Measurements from ENCODE around the gene FOXN3. TPM values are rescaled to one million over a fixed set of nuclear protein-coding genes. Genes with fewer than 3 reads are reported as not detected.
"Not testable (repeated sequence)": the region's sequence is repeated elsewhere in the genome, so short reads cannot be mapped to it uniquely, and the experiment has no call there.

Gene FOXN3
- polyA plus RNA-seq, 1 donor (not counting 4 experiments of a cell fraction or from before 2014, with no cell fraction given) = 10.2 TPM

DNA sequence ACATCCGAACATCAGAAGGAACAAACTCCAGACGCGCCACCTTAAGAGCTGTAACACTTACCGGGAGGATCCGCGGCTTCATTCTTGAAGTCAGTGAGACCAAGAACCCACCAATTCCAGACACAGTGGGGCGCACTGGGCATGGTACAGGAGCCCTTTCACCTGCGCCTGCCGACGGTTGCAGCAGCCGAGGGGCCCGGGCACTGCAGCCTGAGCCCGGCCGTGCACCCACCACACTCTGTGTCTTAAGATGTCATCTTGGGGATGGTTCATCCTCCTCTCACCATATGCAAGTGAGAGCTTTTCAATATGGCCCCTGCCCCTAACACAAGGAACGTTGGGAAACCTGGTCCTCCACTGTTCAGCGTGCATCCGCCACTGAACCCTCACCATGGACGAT lies 304.3 kb downstream of the FOXN3 start:
- no peaks in the 10 kb centered on the region for H3K79me2 ChIP-seq (ENCODE audit: control insufficient read depth, insufficient read depth, low read length)
- H3K36me3 ChIP-seq (ENCODE audit: control insufficient read depth in 2 of 2, extremely low read depth in 1 of 2, insufficient read depth in 2 of 2, low read length in 2 of 2) = no peaks in the 10 kb centered on the region
- no peak overlapping the region for H3K4me3 ChIP-seq (ENCODE audit: control insufficient read depth in 2 of 3, extremely low read depth in 1 of 3, insufficient read depth in 2 of 3, low read depth in 1 of 3, low read length in 3 of 3)
- TF ChIP-seq, protein P1, sequence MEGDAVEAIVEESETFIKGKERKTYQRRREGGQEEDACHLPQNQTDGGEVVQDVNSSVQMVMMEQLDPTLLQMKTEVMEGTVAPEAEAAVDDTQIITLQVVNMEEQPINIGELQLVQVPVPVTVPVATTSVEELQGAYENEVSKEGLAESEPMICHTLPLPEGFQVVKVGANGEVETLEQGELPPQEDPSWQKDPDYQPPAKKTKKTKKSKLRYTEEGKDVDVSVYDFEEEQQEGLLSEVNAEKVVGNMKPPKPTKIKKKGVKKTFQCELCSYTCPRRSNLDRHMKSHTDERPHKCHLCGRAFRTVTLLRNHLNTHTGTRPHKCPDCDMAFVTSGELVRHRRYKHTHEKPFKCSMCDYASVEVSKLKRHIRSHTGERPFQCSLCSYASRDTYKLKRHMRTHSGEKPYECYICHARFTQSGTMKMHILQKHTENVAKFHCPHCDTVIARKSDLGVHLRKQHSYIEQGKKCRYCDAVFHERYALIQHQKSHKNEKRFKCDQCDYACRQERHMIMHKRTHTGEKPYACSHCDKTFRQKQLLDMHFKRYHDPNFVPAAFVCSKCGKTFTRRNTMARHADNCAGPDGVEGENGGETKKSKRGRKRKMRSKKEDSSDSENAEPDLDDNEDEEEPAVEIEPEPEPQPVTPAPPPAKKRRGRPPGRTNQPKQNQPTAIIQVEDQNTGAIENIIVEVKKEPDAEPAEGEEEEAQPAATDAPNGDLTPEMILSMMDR (optimal IDR thresholded peaks at IDR 0.05 in 1 of 3, IDR thresholded peaks at IDR 0.05 in 1 of 3, conservative IDR thresholded peaks at IDR 0.05 in 1 of 3; ENCODE audit: extremely low read depth in 1 of 3, insufficient read depth in 2 of 3, low read length in 3 of 3) = no peak
- no peak for TF ChIP-seq EZH2 (IDR thresholded peaks at IDR 0.05; ENCODE audit: low read length)
- no peak for DNase-seq (ENCODE audit: low read depth, low spot score)
- no peak overlapping the region for H2AFZ ChIP-seq (ENCODE audit: control insufficient read depth, low read length)
- no peaks in the 10 kb centered on the region for H3K4me1 ChIP-seq (ENCODE audit: control insufficient read depth, extremely low read depth, insufficient read depth, low read length)
- FAIRE-seq = no peak
- H3K27ac ChIP-seq (ENCODE audit: control insufficient read depth, insufficient read depth, low read length) = no peak overlapping the region
- dilution Hi-C loops (cut with MboI; ENCODE audit: extremely low pct_ligation_motif_present, low sequenced_read_pairs) = no loop called here
- no peaks in the 10 kb centered on the region for H4K20me1 ChIP-seq (ENCODE audit: control insufficient read depth, extremely low read depth, insufficient read depth, low read length)
- no peaks in the 10 kb centered on the region for H3K9me3 ChIP-seq (ENCODE audit: control insufficient read depth, low read depth, low read length)
- H3K9me1 ChIP-seq (ENCODE audit: control insufficient read depth, extremely low read depth, insufficient read depth, low read length) = no peaks in the 10 kb centered on the region
- H3K27me3 ChIP-seq (ENCODE audit: control insufficient read depth, extremely low read depth, insufficient read depth, low read length) = no peaks in the 10 kb centered on the region
- H3K4me2 ChIP-seq (ENCODE audit: control insufficient read depth, extremely low read depth, insufficient read depth, low read depth, low read length) = no peak overlapping the region
- H3K9ac ChIP-seq (ENCODE audit: control insufficient read depth, extremely low read depth, insufficient read depth, low read length) = no peak overlapping the region

DNA sequence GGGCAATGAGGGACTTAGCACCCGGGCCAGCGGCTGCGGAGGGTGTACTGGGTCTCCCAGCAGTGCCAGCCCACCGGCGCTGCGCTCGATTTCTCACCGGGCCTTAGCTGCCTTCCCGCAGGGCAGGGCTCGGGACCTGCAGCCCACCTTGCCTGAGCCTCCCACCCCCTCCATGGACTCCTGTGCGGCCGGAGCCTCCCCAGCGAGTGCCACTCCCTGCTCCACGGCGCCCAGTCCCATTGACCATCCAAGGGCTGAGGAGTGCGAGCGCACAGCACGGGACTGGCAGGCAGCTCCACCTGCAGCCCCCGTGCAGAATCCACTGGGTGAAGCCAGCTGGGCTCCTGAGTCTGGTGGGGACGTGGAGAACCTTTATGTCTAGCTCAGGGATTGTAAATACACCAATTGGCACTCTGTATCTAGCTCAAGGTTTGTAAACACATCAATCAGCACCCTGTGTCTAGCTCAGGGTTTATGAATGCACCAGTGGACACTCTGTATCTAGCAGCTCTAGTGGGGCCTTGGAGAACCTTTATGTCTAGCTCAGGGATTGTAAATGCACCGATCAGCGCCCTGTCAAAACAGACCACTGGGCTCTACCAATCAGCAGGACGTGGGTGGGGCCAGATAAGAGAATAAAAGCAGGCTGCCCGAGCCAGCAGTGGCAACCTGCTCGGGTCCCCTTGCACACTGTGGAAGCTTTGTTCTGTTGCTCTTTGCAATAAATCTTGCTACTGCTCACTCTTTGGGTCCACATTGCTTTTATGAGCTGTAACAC lies 305.1 kb downstream of the FOXN3 start:
- dilution Hi-C loops (cut with MboI; ENCODE audit: extremely low pct_ligation_motif_present, low sequenced_read_pairs); H3K27me3 ChIP-seq (ENCODE audit: control insufficient read depth, extremely low read depth, insufficient read depth, low read length); FAIRE-seq; H2AFZ ChIP-seq (ENCODE audit: control insufficient read depth, low read length); H3K79me2 ChIP-seq (ENCODE audit: control insufficient read depth, insufficient read depth, low read length); H3K36me3 ChIP-seq (ENCODE audit: control insufficient read depth in 2 of 2, extremely low read depth in 1 of 2, insufficient read depth in 2 of 2, low read length in 2 of 2); DNase-seq (ENCODE audit: low read depth, low spot score); H3K4me3 ChIP-seq (ENCODE audit: control insufficient read depth in 2 of 3, extremely low read depth in 1 of 3, insufficient read depth in 2 of 3, low read depth in 1 of 3, low read length in 3 of 3); H3K9ac ChIP-seq (ENCODE audit: control insufficient read depth, extremely low read depth, insufficient read depth, low read length); H3K4me2 ChIP-seq (ENCODE audit: control insufficient read depth, extremely low read depth, insufficient read depth, low read depth, low read length); H3K27ac ChIP-seq (ENCODE audit: control insufficient read depth, insufficient read depth, low read length); H4K20me1 ChIP-seq (ENCODE audit: control insufficient read depth, extremely low read depth, insufficient read depth, low read length); H3K9me3 ChIP-seq (ENCODE audit: control insufficient read depth, low read depth, low read length); H3K4me1 ChIP-seq (ENCODE audit: control insufficient read depth, extremely low read depth, insufficient read depth, low read length); H3K9me1 ChIP-seq (ENCODE audit: control insufficient read depth, extremely low read depth, insufficient read depth, low read length): not testable (repeated sequence)

DNA sequence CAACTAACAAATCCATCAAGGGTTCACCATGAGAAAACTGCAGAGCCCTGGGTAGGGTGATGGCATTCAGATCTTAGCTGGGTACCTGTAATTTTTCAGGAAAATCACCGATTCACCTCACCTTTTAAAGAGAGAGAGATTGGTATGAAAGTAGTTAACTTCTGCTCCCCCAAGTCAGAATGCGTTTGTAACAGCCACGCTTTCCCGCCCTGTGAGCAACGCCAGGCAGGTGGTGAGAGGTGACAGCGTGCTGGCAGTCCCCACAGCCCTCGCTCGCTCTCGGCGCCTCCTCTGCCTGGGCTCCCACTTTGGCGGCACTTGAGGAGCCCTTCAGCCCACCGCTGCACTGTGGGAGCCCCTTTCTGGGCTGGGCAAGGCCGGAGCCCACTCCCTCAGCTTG lies 305.8 kb downstream of the FOXN3 start:
- H2AFZ ChIP-seq (ENCODE audit: control insufficient read depth, low read length); H3K27ac ChIP-seq (ENCODE audit: control insufficient read depth, insufficient read depth, low read length); H3K27me3 ChIP-seq (ENCODE audit: control insufficient read depth, extremely low read depth, insufficient read depth, low read length); H3K4me3 ChIP-seq (ENCODE audit: control insufficient read depth in 2 of 3, extremely low read depth in 1 of 3, insufficient read depth in 2 of 3, low read depth in 1 of 3, low read length in 3 of 3); H4K20me1 ChIP-seq (ENCODE audit: control insufficient read depth, extremely low read depth, insufficient read depth, low read length); H3K79me2 ChIP-seq (ENCODE audit: control insufficient read depth, insufficient read depth, low read length); H3K4me2 ChIP-seq (ENCODE audit: control insufficient read depth, extremely low read depth, insufficient read depth, low read depth, low read length); dilution Hi-C loops (cut with MboI; ENCODE audit: extremely low pct_ligation_motif_present, low sequenced_read_pairs); H3K9me3 ChIP-seq (ENCODE audit: control insufficient read depth, low read depth, low read length); H3K4me1 ChIP-seq (ENCODE audit: control insufficient read depth, extremely low read depth, insufficient read depth, low read length); H3K9me1 ChIP-seq (ENCODE audit: control insufficient read depth, extremely low read depth, insufficient read depth, low read length); FAIRE-seq; H3K9ac ChIP-seq (ENCODE audit: control insufficient read depth, extremely low read depth, insufficient read depth, low read length); H3K36me3 ChIP-seq (ENCODE audit: control insufficient read depth in 2 of 2, extremely low read depth in 1 of 2, insufficient read depth in 2 of 2, low read length in 2 of 2); DNase-seq (ENCODE audit: low read depth, low spot score): not testable (repeated sequence)
